GF-D8 (cell line): Measurements from ENCODE around the gene RDX.
"Not testable (repeated sequence)": the region's sequence is repeated elsewhere in the genome, so short reads cannot be mapped to it uniquely, and the experiment has no call there.

Experiments
- DNase-seq: peaks from one replicate; lab custom pipeline; 2025; lab: John Stamatoyannopoulos, UW

The RDX gene

GRCh38 chr11:110296226-110297075 lies at the start of gene RDX:
RDX (minus strand) TSS chr11:110296614; CDS start chr11:110279692, 16,922 bp downstream.
- peak; percentile 84 for DNase-seq

- DNase-seq: no peak
Measured at GRCh38 chr11:110345743-110346142, 49.3 kb upstream of the RDX start.

GRCh38 chr11:110340436-110340835 lies 44.0 kb upstream of the RDX start:
- DNase-seq: no peak

GRCh38 chr11:110339456-110340250 lies 43.2 kb upstream of the RDX start:
- no peak for DNase-seq

GRCh38 chr11:110338684-110339083 lies 42.3 kb upstream of the RDX start:
- DNase-seq: no peak

GRCh38 chr11:110337570-110338193 lies 41.3 kb upstream of the RDX start:
- no peak for DNase-seq

- no peak for DNase-seq
Measured at GRCh38 chr11:110336054-110336453, 39.6 kb upstream of the RDX start.

- DNase-seq: no peak
Measured at GRCh38 chr11:110335358-110335757, 38.9 kb upstream of the RDX start.

- DNase-seq: no peak
Measured at GRCh38 chr11:110331626-110332025, 35.2 kb upstream of the RDX start.

- DNase-seq: no peak
Measured at GRCh38 chr11:110329445-110329844, 33.0 kb upstream of the RDX start.

GRCh38 chr11:110327508-110327907 lies 31.1 kb upstream of the RDX start:
- DNase-seq: no peak

GRCh38 chr11:110323786-110324185 lies 27.4 kb upstream of the RDX start:
- no peak for DNase-seq

- no peak for DNase-seq
Measured at GRCh38 chr11:110319501-110319900, 23.1 kb upstream of the RDX start.

GRCh38 chr11:110318638-110319404 lies 22.4 kb upstream of the RDX start:
- DNase-seq: no peak

- no peak for DNase-seq
Measured at GRCh38 chr11:110317516-110317932, 21.1 kb upstream of the RDX start.

GRCh38 chr11:110314366-110315095 lies 18.1 kb upstream of the RDX start:
- no peak for DNase-seq

- DNase-seq: no peak
Measured at GRCh38 chr11:110312670-110313069, 16.3 kb upstream of the RDX start.

GRCh38 chr11:110311783-110312579 lies 15.6 kb upstream of the RDX start:
- no peak for DNase-seq

- no peak for DNase-seq
Measured at GRCh38 chr11:110308071-110308470, 11.7 kb upstream of the RDX start.

- DNase-seq: not testable (repeated sequence)
Measured at GRCh38 chr11:110306019-110306388, 9.6 kb upstream of the RDX start.
